Activated T-cell treated with anti-CD3 and anti-CD28 coated beads for 4 hours (primary cell): ENCODE data around the gene SPATS2L.

Experiments
- DNase-seq: peaks from one replicate; pipeline ENCODE4 v3.0.0-alpha.2; 2020

Gene SPATS2L

DNA sequence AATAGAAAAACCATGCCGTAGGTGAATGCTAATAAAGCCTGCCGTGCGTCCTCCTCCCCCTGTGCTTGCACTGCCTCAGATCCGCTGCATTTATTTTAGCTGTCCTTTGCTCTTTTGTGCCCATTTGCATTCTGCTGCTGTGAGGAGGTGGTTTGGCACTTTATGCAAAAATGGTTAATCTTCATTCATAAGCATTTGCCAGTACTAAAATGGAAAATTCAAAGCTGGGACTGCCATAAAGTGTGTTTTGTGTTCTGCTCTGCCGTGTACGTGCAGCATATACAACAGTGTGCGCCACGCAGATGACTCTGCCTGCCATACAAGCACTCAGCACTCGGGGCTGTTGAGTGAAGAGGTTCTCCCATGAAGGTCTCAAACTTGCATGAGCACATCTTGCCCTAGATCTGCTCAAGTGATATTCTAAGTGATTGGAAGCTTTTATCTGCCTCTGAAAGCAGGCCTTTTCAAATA lies 73.6 kb downstream of the SPATS2L start:
- DNase-seq, result no peak

DNA sequence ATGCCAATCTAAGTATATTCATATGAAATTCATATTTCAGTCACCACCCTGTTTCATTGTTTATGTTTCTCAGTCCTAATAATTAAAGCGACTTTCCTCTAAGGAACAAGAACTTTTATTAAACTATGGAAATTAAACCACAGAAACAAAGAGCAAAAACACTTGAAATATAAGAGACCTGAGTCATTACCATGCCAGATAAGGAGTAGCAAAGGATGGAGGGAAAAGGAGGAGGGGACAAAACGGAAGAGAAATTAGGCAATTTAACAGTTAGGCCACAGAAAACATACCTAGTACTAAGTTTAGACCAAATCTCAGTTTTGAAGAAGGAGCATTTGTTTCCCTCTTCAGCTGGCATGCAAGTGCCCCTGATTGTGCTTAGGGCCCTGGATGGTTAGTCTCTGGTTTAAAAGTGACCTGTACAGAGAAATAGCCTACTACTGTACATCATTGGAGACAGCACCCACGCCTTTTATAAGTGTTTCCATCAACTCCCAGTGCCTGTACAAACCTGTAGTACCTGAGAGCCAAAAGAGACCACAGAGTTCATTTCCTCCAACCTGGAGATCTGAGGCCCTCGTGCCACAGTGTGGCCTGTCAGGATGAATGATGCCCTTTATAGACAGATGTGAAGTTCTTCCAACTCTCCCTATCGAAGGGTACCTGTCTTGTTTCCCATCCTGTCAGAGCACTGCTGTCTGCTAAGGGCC lies 74.5 kb downstream of the SPATS2L start:
- no peak for DNase-seq

DNA sequence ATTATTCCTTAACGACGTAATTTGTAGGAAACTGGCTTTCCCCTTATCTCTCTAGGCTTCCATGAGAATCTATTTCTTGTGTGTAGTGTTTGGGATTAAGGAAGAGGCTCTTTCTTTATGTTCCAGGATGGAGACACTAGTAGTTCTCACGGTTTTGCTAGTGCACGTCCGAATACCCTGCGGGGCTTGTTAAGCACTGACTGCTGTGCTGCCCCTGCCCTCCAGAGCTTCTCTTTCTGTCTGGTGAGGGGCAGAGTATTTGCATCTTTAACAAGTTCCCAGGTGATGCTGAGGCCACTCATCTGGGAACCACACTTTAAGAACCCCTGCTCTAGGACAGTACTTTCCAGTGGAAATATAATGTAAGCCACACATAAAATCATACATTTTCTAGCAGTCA lies 76.4 kb downstream of the SPATS2L start:
- no peak for DNase-seq

DNA sequence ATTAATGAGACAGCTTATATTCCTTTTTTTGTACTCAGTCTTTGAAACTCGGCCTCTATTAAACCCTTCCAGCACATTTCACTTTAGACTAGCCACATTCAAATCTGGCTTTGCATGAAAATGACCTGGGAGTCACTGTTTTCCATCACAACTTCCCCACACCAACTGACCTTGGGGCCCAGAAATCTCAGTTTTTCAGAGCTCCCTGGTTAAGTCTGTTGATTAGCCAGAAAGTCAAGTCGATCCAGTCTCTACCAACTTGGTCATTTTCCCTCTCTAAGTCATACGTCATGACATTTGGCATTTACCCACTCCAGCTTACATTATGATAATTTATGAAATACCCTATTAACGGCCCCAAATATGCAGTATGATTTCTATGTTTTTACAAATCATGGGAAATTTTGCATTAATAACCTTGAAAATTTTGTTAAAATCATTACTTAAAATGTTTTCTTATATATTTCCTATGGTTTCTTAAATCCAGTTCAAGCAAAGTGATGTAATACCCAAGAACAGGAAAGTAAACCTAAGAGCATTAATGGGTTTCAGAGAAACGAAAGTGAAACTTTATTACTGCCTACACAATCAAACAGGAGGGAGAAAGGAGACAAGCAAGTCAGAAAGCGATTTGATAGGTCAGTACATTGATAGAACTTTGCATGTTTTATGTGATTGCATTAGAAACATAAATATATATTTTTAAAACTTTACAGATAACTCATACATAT lies 77.1 kb downstream of the SPATS2L start:
- DNase-seq, result no peak

DNA sequence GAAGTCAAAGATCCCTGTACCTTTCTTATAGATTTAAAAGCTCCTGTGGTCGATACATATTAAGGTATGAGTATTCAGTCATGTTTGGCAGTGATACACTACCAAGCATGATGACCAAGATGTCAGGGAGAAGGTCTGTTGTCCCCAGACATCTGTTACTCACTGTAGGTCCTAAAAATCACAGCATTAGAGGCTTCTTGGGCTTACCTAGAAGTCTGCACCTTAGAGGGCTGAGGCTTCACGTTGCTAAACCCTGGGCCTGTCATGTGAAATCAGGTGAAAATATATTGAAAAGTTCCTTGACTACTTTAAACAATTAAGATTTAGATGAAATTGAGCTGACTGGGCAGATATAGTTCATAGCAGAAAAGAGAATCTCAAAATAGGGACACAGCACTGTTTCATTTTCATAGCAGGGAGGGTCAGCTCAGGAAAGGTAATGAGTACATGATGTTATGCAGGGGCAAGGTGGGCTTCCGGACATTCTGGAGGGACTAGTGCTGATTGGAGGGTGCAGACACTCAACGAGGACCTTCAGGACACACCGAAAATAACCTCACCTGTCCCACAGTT lies 78.7 kb downstream of the SPATS2L start:
- DNase-seq, result no peak

DNA sequence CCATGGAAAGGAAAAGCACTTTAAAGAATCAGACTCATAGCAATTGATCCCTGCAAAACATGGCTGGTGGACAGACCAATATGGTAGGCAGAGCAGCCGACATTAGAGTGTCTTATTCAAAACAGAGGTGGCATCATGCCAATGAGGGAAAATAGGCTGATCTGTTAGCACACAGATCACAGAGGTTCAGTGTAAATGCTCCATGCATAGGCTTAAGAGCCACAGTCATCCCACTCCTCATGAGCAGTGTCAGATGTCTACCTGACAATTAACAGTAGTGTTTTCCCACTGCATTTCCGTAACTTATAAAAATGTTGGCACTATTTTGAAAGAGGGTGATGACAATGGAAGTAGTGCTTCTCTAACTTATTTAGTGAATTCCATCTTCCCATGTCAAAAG lies 86.7 kb downstream of the SPATS2L start:
- DNase-seq, result no peak

DNA sequence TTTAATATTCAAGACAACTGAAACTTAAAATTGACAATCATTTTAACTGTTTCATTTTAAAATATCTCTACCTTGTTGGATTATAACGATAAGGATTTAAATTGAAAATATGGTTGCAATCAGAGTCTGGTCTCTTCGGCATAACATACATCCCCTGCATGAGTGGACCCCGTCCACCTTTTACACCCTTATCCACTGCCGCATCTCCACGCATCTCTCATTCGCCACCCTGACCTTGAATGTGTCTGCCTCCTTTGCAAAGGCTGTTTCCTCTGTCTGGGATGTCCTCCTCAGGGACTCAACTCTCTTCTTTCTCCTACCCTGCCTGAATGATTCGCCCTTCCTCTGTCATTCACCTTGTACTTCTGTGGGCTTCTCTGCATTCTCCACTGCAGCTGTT lies 87.6 kb downstream of the SPATS2L start:
- no peak for DNase-seq

DNA sequence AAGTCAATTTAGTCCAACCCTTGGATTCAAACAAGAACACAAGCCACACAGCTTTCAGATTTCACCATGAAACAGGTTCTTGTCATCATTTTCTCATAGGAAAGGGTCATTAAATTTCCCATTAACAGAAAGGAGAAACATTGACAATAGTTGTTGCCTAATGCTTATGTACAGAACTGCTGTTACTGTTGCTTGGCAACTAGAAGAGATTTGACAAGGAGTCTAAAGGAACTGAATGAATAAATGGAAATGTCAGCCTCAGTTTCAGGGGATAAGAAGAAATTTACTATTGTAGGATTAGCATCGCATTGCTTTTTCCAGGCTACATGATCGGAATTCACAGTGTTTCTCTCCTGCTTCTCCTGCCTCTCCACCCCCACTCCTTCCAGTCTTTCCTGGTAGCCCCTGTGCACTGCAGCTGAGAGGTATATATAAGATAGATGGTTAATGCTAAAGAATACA lies 90.3 kb downstream of the SPATS2L start:
- DNase-seq, result no peak

DNA sequence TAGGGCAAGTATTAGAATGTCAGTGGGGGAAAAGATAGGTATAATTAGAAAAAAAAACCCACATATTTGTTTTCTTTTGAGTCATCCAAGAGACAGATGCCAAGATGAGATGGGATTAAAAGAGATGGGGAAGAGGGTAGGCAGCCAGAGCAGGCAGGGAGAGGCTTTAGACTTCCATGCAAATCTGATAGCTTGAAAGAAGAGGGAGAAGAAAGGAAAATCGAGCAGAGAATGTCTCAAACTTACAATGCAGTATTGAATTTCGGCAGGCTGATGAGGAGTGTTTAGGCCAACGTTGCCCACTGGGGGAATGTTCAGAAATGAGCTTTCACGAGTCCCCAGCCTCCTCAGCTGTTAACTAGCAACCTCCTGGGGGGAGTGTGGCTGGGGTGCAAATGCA lies 91.3 kb downstream of the SPATS2L start:
- DNase-seq, result no peak

DNA sequence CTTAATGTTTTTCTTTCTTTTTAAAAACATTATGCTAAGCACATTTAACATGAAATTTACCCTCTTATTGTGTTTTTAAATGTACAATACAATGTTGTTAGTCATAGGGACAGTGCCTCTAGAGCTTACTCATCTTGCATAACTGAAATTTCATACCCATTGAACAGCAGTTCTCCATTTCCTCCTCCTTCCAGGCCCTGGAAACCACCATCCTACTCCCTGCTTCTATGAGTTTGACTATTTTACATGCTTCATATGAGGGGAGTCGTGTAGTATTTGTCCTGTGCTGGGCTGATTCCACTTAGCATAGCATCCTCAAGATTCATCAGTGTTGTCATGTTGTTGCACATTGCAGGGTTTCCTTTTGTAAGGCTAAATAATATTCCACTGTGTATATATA lies 92.6 kb downstream of the SPATS2L start:
- DNase-seq, result no peak

DNA sequence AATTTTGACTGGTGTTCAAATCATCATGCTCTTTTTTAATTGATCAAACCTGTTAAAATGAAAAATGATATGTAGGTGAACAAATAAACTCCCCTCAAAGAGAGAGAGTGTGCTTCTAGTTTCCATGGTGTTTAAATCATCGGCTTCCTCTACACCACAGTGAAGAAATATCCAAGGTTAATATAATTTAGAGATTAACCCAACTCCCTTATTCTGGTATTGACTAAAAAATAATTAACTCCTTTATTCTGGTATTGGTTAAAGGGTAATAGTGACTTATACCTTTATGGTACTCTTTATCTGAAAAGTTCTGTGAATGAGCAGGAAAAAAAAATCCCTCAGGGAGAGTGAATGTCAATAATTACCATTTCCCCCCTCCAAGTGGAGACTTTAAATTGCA lies 93.1 kb downstream of the SPATS2L start:
- no peak for DNase-seq

DNA sequence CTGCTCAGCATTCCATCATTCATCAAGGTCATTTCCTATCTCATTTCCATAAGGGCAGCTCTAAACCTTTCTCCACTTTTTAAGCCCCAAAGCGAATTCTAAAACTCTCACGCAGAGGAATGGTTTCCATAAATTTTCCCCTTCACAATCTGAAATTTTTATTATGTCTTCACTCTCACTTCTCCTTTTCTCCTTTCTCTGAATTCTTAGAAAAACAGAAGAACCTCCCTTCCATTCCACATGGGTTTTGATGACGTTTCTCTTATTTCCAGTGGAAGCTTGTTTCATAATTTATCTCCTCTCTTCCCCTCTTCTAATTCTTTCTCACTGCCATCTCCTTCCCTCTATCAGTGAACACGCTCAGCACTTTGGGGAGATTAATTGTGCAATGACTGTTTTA lies 97.3 kb downstream of the SPATS2L start:
- DNase-seq, result no peak

DNA sequence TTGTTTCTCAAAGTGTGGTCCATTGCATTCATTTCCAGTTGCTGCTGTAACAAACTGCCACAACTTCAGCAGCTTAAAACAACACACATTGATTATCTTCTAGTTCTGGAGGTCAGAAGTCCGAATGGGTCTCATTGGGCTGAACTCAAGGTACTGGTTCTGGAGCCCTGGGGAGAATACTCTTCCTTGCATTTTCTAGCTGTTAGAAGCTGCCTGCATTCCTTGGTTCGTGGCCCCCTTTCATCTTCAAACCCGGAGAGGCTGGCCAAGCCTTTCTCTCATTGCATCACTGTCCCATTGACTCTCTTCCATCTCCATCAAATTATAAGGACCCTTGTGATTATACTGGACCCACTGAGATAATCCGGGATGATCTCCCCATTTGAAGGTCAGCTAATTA lies 98.1 kb downstream of the SPATS2L start:
- no peak for DNase-seq

DNA sequence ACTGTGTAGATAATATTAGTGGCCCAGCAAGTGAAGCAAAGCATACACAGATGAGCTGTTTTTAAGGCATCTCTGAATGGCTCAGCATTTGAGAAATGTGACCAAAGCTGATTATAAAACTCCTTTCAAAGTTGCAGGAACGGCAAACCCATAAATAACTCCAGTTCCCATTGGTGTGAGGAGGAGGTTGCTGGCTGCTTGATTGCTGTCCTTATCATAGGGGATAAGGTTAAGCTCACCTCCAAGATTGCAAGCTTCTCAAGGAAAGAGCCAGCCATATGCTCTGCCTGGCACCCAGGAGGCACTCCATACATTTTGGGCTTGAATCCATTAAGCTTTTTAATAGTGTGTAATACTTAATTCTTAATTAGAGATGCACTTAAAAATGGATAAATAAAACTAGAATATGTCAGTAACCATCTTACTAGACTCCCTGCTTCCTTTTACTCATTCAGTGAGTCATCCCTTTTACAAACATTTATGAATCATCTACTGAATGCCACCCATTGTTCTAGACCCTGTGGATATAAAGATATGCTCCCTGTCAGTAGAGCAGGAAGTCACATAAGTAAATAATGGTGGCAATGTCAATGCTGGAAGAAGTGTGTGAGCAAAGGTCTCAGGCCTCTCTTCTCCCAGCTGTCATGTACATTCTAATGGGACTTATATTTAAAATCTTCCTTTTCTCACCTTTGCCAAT lies 99.3 kb downstream of the SPATS2L start:
- no peak for DNase-seq

DNA sequence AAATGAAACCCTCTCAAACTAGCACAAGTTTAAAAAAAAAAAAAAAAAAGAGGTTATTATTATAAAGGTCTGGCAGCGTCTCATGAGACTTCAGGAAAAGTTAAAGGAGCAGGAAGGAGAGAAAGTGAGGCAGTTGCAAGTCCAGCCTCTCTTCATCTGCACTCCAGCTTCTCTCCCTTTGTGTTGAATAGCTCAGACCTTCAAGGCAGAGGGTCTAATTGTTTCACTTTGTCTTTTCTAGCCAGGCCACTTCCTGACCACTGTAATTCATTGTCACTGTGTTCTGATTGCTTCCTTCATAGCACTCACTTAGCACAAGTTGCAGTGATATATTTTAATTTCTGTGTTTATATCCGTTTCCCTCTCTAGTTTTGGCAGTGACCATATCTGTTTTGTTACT lies 99.9 kb downstream of the SPATS2L start:
- DNase-seq, result no peak

DNA sequence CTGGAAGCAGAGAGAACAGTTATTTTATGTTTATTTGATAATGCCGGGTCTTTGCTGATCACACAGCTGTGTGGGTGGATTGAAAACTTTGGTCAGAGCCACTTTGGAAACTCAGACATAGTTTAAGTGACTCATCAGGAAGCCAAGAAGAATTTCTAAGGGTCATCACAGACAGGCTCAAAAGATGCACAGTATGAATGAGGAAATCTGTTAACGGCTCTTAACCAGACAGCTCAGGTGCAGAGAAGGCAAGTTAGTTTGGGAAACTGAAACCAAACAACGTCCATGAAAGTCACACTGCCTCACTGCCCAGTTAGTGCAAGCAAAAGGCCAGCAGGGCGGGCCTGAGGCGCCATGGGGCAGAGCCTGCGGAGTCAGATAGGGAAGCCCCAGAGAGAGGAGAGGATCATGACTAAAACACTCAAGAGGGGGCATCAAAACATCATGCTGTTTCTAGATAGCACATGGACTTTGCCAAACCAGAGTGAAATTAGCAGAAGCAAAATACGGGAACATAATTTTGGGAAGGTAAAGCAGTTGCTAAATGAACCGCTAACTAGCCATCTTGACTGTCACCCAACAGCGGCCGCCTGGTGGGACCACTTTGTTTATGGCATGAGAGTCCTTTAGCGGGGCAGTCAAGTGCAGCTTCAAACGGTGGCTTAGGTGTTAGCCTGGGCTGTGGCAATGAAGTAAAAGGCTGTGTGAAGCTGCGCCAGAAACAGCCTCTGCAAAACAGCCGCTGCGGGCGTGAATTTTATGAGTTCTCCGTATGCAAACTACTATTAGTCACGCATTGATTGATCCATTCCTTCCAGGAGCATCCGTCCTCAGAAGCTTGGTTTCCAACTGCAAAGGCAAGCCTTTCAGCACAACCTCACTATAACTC lies 102.2 kb downstream of the SPATS2L start:
- no peak for DNase-seq

DNA sequence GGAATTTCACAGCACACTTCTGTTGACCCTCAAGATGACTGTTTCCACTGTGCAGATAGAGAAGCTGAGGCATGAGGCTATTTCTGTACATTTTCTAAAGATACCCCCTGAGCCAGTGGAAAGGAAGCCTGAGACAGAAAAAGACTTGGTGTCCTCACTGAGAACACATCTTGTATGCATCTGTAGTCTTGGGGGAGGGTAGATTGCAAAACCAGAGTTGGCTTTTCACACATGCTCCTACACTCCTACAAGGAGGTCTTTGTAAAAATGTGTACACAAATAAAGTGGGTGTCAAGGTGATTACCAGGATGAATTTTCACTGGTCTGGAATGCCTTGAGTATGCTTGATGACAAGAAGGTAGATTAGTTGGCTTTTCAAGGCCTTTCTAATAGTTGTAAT lies 105.3 kb downstream of the SPATS2L start:
- DNase-seq, result no peak

DNA sequence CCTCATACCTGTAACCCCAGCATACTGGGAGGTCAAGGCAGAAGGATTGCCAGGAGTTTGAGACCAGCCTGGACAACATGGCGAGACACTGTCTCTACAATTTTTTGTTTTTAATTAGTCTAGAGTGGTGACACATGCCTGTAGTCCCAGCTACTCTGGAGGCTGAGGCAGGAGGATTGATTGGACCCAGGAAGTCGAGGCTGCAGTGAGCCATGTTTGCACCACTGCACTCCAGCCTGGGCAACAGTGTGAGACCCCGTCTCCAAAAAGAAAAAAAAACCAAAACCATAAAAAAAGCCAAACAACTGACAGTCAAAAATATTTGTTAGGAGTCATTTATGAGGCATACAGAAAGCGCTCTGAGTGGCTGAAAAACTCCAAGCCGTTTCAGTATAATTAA lies 107.9 kb downstream of the SPATS2L start:
- DNase-seq, result no peak

DNA sequence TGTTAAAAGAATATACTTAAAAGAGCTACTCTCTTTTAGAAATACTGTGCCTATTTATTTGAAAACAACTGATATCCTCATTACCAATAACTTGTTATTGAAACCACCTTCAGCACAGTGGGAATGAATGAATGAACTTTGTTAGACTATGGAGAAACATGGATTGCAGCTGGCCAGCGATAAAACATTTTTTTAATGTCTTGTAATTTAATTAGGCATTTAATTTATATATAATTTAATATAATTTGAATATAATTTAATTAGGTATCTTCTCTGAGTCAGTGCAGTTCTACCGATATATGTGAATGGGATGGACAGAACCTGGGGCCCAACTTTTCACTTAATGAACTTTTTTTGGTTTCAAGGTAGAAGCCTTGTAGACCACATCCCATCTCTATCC lies 109.0 kb downstream of the SPATS2L start:
- no peak for DNase-seq

DNA sequence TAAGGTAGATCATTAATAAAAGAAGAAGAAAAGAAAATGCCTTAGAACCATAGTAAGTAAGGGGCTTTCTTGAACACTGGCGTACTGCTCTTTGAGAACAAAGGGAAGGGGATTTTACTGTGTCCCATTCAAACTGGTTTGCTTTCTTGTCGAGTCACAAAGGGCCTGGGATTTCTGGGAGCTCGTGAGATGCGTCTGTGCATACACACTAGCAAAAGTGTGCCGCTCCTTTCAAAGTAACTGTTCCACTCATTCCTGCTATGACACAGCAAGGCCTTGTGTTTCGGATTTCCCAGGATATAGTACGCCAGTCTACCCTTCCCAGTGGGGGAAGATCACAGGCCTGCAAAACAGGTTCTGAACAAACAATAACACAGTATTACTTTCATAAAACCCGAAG lies 110.4 kb downstream of the SPATS2L start:
- no peak for DNase-seq

DNA sequence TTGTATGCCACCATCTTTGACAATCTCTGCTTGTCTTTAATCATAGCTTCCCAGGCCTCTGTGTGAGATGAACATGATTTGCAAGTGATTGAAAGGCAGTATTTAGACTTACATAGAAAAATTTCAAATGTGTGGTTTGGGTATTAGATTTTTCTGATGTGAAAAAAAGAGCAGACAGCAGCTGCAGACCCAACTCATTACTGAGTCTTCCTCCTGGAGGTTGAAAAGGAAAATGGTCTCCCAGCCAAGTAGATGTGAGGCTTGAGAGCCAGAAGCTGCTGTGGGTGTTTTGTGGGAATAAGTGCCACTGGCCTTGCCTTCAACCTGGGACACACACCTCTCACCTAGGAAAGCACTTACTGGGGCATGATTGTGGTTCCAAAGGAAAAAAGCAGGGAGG lies 110.9 kb downstream of the SPATS2L start:
- no peak for DNase-seq

DNA sequence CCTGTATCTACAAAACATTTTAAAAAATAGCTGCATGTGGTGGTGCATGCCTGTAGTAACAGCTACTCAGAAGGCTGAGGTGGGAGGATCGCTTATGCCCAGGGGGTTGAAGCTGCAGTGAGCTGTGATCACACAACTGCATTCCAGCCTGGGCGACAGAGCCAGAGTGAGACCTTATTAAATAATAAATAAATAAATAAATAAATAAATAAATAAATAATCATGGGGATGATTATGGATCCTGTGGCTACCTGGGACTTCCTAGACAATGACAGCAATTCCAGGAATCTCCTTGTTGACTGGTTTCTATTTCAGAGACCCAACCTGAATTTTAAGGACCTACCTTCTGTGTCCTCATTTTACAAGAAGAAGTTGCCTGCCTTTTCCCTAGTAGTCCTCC lies 111.9 kb downstream of the SPATS2L start:
- no peak for DNase-seq

DNA sequence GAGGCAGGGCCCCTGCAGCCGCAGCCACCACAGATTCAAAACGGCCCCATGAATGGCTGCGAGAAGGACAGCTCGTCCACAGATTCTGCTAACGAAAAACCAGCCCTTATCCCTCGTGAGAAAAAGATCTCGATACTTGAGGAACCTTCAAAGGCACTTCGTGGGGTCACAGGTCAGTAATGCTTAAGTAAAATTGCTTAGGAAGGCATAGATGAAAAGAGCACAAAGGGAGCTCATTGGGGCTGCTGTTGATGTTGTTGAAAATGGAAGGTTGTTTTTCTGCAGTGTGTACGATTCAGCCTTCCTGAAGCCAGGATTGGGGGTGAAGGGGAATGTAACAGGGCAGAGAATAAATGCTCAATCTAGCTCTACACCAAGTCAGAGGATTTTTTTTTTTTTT lies 112.8 kb downstream of the SPATS2L start:
- no peak for DNase-seq
